Esophagus squamous epithelium (tissue), 4 donors: Measurements from ENCODE around the gene RAD9B.

Experiments
- POLR2A ChIP-seq, 4 donors: fragments of 450-650 bp; IDR thresholded peaks; one replicate each; pipeline ENCODE4 v1.6.1; 2017; ENCODE audit warnings: antibody characterized with exemption in 4 of 4, mild to moderate bottlenecking in 4 of 4, moderate library complexity in 3 of 4
- TF ChIP-seq, protein P1 (sequence below), 6 experiments: fragments of 450-650 bp in 4 of 6; fragments of 200-600 bp in 2 of 6; sonication (generic) in 2 of 6; IDR thresholded peaks; one replicate each; pipeline ENCODE4 v1.5.1; 2016 to 2019; ENCODE audit warnings: antibody characterized with exemption in 6 of 6, mild to moderate bottlenecking in 4 of 6, moderate library complexity in 4 of 6

- TF ChIP-seq, protein P1, sequence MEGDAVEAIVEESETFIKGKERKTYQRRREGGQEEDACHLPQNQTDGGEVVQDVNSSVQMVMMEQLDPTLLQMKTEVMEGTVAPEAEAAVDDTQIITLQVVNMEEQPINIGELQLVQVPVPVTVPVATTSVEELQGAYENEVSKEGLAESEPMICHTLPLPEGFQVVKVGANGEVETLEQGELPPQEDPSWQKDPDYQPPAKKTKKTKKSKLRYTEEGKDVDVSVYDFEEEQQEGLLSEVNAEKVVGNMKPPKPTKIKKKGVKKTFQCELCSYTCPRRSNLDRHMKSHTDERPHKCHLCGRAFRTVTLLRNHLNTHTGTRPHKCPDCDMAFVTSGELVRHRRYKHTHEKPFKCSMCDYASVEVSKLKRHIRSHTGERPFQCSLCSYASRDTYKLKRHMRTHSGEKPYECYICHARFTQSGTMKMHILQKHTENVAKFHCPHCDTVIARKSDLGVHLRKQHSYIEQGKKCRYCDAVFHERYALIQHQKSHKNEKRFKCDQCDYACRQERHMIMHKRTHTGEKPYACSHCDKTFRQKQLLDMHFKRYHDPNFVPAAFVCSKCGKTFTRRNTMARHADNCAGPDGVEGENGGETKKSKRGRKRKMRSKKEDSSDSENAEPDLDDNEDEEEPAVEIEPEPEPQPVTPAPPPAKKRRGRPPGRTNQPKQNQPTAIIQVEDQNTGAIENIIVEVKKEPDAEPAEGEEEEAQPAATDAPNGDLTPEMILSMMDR (IDR thresholded peaks at IDR 0.05), result peak in 2 of 6 experiments; percentile 2 to 35
- TF ChIP-seq POLR2A (IDR thresholded peaks at IDR 0.05), result peak in 2 of 4 donors; percentile 52 to 74
Measured at GRCh38 chr12:110468214-110469048, 33.7 kb upstream of the RAD9B start, which contains the start of the genes FAM216A and GPN3.
